Panc1 (cell line): Measurements from ENCODE around the gene HOXC4. TPM values are rescaled to one million over a fixed set of nuclear protein-coding genes. Genes with fewer than 3 reads are reported as not detected.

Experiments used
- ATAC-seq: fragments of 200-7000 bp; cut with Tn5 transposase; 2 replicates; pipeline ENCODE4 v1.9.1; 2020; ENCODE audit warnings: mild to moderate bottlenecking, moderate library complexity
- BruUV-seq: library from RNA; stranded (reverse); fragments of 400-500 nt; replicated peaks from 2 replicates; lab custom pipeline; 2021; lab: Mats Ljungman, UMichigan
- CTCF ChIA-PET: fragments of 300-600 bp; sonication (Branson Sonifier 250); formaldehyde crosslinking; loops from one replicate; lab custom pipeline; 2022; ENCODE audit warnings: antibody characterized with exemption; lab: Charles Lee
- POLR2A ChIA-PET: fragments of 300-600 bp; sonication (Branson Sonifier 250); formaldehyde crosslinking; loops from one replicate; lab custom pipeline; 2022; ENCODE audit warnings: antibody characterized with exemption; lab: Charles Lee
- DNase-seq: peaks from one replicate; pipeline ENCODE4 v3.0.0-alpha.2; 2010; ENCODE audit warnings: low read depth, low spot score
- H3K27ac ChIP-seq: 2 replicates; pipeline ENCODE4 v1.5.1; 2011; ENCODE audit warnings: mild to moderate bottlenecking, low read length, inconsistent platforms
- H3K27me3 ChIP-seq: fragments of 200-500 bp; sonication (Bioruptor generic); 2 replicates; pipeline ENCODE4 v1.6.0; 2014; ENCODE audit warnings: low read length, inconsistent platforms; ENCODE audit not compliant: control insufficient read depth, insufficient read depth
- H3K36me3 ChIP-seq: fragments of 200-500 bp; sonication (Bioruptor generic); 2 replicates; pipeline ENCODE4 v1.5.1; 2014; ENCODE audit warnings: inconsistent platforms, mild to moderate bottlenecking, low read length, moderate library complexity; ENCODE audit not compliant: control insufficient read depth, insufficient read depth
- H3K4me1 ChIP-seq: 2 replicates; pipeline ENCODE4 v1.5.1; 2011; ENCODE audit warnings: inconsistent platforms, mild to moderate bottlenecking, low read length, moderate library complexity; ENCODE audit not compliant: control insufficient read depth, insufficient read depth
- H3K4me3 ChIP-seq, 2 experiments: 2 replicates each; pipeline ENCODE4 v1.5.1; 2011 to 2012; ENCODE audit warnings: low read depth in 2 of 2, low read length in 2 of 2, mild to moderate bottlenecking in 2 of 2, inconsistent platforms in 1 of 2, moderate library complexity in 1 of 2
- H3K9me3 ChIP-seq: fragments of 200-500 bp; sonication (Bioruptor generic); 2 replicates; pipeline ENCODE4 v1.5.1; 2014; ENCODE audit warnings: low read depth, mild to moderate bottlenecking, inconsistent platforms, low read length, moderate library complexity; ENCODE audit not compliant: control insufficient read depth, insufficient read depth
- CTCF ChIP-seq: fragments of 450-650 bp; IDR thresholded peaks from 2 replicates; pipeline ENCODE4 v1.5.1; 2017; ENCODE audit warnings: mild to moderate bottlenecking
- POLR2AphosphoS5 ChIP-seq: IDR thresholded peaks from 2 replicates; pipeline ENCODE4 v1.6.1; 2012; ENCODE audit warnings: mild to moderate bottlenecking, low read depth, low read length, moderate library complexity
- REST ChIP-seq, 2 experiments: IDR thresholded peaks; 2 replicates each; pipeline ENCODE4 v1.6.1; 2011 to 2012; ENCODE audit warnings: low read depth in 2 of 2, control low read depth in 1 of 2, low read length in 1 of 2, mild to moderate bottlenecking in 1 of 2, moderate library complexity in 1 of 2; ENCODE audit not compliant: insufficient read depth in 1 of 2
- SIN3A ChIP-seq: IDR thresholded peaks from 2 replicates; pipeline ENCODE4 v1.6.1; 2012; ENCODE audit warnings: low read depth, mild to moderate bottlenecking, low read length, moderate library complexity, borderline replicate concordance; ENCODE audit not compliant: insufficient read depth
- TCF7L2 ChIP-seq: IDR thresholded peaks from 2 replicates; pipeline ENCODE4 v1.6.1; 2011; ENCODE audit warnings: mild to moderate bottlenecking, low read depth, low read length, inconsistent platforms
- in situ Hi-C: cut with HindIII; loops from 2 replicates; pipeline ENCODE4 v1.10.0; 2016; ENCODE audit warnings: low sequenced_read_pairs, low pct_unique_long_range_greater_than_20kb
- intact Hi-C: fragments of 100-400 bp; cut with micrococcal nuclease; formaldehyde crosslinking; loops from one replicate; pipeline ENCODE4 v1.10.0; 2022; ENCODE audit not compliant: unreplicated experiment
- total RNA-seq: library from RNA; stranded (reverse); gene quantifications from one replicate; pipeline ENCODE4 v1.2.1, GENCODE V29; 2021; ENCODE audit not compliant: unreplicated experiment

The HOXC4 gene
- total RNA-seq, 1 experiment from 2014 or later, result 22.7 TPM

GRCh38 chr12:54038284-54038870, 15.3 kb upstream of the HOXC4 start:
- DNase-seq (no peak), ATAC-seq (peak; percentile 3)
- in situ Hi-C loops, result no loop called here
- TF ChIP-seq CTCF (no peak), TCF7L2 (no peak), REST (IDR thresholded peaks at IDR 0.05; ENCODE audit: insufficient read depth in 1 of 2, low read depth in 2 of 2, low read length in 1 of 2) (no peak), SIN3A (no peak), POLR2AphosphoS5 (no peak; the same call in 1 of the 2 replicates)
- Histone ChIP-seq H3K36me3 (no peaks in the 10 kb centered on the region), H3K27ac (peak overlapping the region; percentile 81), H3K4me3 (no peak overlapping the region; a peak in 2 of 4 replicates), H3K4me1 (peaks cover 95% of the 10 kb centered on the region), H3K27me3 (no peaks in the 10 kb centered on the region), H3K9me3 (no peaks in the 10 kb centered on the region)
- no TSS peak for BruUV-seq
- intact Hi-C loops, result no loop called here
- POLR2A ChIA-PET, result no interaction called here
- CTCF ChIA-PET, result interaction anchor here (0.6 kb wide), 1 partner anchor 12 kb away, joined by 4 read pairs; no protein-coding TSS in a partner anchor

GRCh38 chr12:54038871-54039414, 14.7 kb upstream of the HOXC4 start:
- in situ Hi-C loops, result no loop called here
- BruUV-seq, result no TSS peak
- DNase-seq, result no peak
- peak; percentile 27 for ATAC-seq
- TF ChIP-seq CTCF, result no peak
- TF ChIP-seq REST (IDR thresholded peaks at IDR 0.05; ENCODE audit: insufficient read depth in 1 of 2, low read depth in 2 of 2, low read length in 1 of 2), result no peak
- no peak for TF ChIP-seq TCF7L2
- no peak; the same call in 1 of the 2 replicates for TF ChIP-seq POLR2AphosphoS5
- no peak for TF ChIP-seq SIN3A
- peaks cover 96% of the 10 kb centered on the region for H3K4me1 ChIP-seq
- H3K27me3 ChIP-seq, result no peaks in the 10 kb centered on the region
- no peak overlapping the region for H3K4me3 ChIP-seq
- peak overlapping the region; percentile 81 for H3K27ac ChIP-seq
- POLR2A ChIA-PET, result no interaction called here
- no peaks in the 10 kb centered on the region for H3K36me3 ChIP-seq
- H3K9me3 ChIP-seq, result no peaks in the 10 kb centered on the region
- CTCF ChIA-PET, result interaction anchor here (0.6 kb wide), 2 partner anchors 12 to 181 kb away, joined by 4 to 7 read pairs; no protein-coding TSS in a partner anchor
- intact Hi-C loops, result no loop called here
